GM21528 (cell line): ENCODE data around the gene SCMH1.

ENCODE experiments used
- ATAC-seq: cut with Tn5 transposase; IDR thresholded peaks from one replicate; pipeline ENCODE4 v1.9.1; 2021; ENCODE audit warnings: mild to moderate bottlenecking, moderate library complexity; ENCODE audit not compliant: unreplicated experiment, low FRiP score

Gene SCMH1

GRCh38 chr1:40981691-40982448 is 260.2 kb downstream of the SCMH1 start:
- ATAC-seq, result no peak

GRCh38 chr1:40980453-40981121 is 261.5 kb downstream of the SCMH1 start:
- ATAC-seq, result no peak

- peak; percentile 26 for ATAC-seq
Measured at GRCh38 chr1:40980068-40980452, 262.0 kb downstream of the SCMH1 start.

GRCh38 chr1:40979241-40980067 is 262.7 kb downstream of the SCMH1 start, which contains the start of gene CTPS1:
TSS of gene CTPS1 (plus strand) at chr1:40979696. CDS start at chr1:40983291, 3,595 bp downstream.
- ATAC-seq, result peak; percentile 88

- no peak for ATAC-seq
Measured at GRCh38 chr1:40978886-40979240, 263.2 kb downstream of the SCMH1 start.

GRCh38 chr1:40977716-40978115 is 264.4 kb downstream of the SCMH1 start:
- no peak for ATAC-seq
